Muscle of arm (tissue), 12 donors: ENCODE results near the gene PCNX2. TPM values are rescaled to one million over a fixed set of nuclear protein-coding genes. Genes with fewer than 3 reads are reported as not detected.

Experiments
- DNase-seq: peaks from one replicate; pipeline ENCODE4 v3.0.0-alpha.2; 2013
- polyA plus RNA-seq, 12 donors: library from polyadenylated mRNA; unstranded; fragments of 120-200 nt; gene quantifications; one replicate each; pipeline ENCODE4 v1.2.1, GENCODE V29; 2013; ENCODE audit not compliant: insufficient read length in 12 of 12

Gene PCNX2
- polyA plus RNA-seq, 12 donors: 1.5 to 17.6 (median 3.3) TPM; not detected in 1

- no peak for DNase-seq
Observed at GRCh38 chr1:232986527-232986922, 309.0 kb downstream of the PCNX2 start.

- DNase-seq: no peak
Observed at GRCh38 chr1:232985882-232986526, 309.5 kb downstream of the PCNX2 start.

GRCh38 chr1:232984577-232985425 lies 310.7 kb downstream of the PCNX2 start:
- no peak for DNase-seq

- no peak for DNase-seq
Observed at GRCh38 chr1:232983817-232984567, 311.5 kb downstream of the PCNX2 start.

DNA sequence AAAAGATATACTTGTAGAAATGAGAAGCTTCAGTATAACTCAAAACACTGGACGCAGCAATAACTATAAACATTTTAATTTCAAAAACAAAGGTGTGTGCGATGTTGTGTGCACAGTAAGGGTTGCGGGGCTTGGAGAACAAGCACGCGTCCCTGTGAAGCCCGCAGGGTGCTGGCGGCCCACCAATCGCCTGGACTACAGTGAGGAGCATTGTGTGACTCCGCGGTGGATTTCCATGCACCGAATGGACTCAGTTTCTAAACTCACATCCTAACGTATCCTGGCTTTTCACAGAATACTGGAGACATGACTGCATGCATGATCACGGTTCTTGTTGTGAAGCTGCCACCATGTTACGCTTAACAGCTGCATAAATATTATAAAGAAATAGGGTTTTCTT lies 312.1 kb downstream of the PCNX2 start:
- no peak for DNase-seq

GRCh38 chr1:232982238-232982944 lies 313.1 kb downstream of the PCNX2 start:
- DNase-seq: no peak

GRCh38 chr1:232980986-232981560 lies 314.5 kb downstream of the PCNX2 start:
- DNase-seq: no peak

DNA sequence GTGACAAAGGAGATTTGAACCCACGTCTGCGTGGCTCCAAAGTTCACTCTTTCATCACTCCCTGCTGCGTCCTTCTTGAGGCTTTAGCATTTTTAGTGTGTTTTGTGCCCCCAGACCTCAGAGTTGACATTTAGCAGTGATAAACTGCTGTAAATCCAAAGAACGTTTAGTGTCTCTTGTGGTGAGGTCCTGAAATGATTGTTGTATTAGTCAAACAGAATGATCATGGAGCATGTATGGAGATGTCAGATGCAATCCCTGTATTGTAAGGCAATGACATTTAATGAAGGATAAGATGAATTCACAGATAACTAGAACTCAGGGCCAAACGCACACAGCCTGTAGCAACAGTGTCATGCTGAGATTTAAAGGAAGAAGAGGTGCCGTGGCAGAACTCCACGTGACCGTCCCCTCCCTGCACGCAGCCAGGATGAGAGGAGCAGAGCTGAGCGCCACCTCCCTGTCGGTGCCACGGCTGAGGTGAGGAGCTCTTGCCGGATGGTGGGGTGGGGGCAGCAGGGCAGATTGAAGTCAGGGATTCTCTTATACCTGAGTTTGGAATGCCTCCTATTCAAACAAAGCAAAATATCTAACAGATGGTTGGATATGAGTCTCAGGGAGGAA lies 315.1 kb downstream of the PCNX2 start:
- no peak for DNase-seq

DNA sequence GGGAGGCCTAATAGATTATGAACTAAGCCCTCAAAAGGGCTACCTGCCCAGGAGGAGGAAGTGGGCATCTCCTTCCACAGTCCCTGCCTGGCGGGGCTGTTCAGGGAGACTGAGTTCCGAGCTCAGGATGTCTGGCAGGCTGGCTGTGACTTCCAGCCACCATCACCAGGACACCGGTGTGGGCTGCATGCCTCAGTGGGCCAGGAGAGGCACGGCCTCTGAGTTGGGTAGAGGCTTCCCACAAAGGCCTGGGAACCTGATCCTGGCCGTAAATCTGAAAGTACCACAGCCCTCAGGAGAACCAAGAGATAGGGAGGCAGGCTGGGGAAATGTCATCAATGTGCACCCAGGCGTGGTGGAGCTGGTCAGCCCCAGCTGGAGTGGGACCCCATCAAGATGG lies 316.0 kb downstream of the PCNX2 start:
- no peak for DNase-seq

DNA sequence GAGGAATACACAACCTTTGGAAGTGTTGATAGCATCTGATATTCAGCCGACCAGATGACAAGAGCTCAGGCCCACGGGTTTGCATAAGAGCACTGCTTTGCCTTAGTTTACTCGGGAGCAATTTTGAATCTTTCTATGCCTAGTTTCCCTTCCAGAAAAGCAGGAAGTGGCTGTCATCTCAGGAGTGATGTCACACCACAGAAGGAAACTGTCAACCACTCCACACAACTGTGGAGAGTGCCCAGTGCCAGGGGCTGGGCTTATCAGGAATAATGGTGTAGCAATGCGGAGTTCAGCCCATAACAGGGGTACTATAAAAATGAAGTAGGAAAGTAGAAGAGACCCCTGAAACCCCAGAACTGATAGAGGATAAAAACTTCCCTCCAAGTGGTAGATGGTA lies 316.7 kb downstream of the PCNX2 start:
- no peak for DNase-seq

DNA sequence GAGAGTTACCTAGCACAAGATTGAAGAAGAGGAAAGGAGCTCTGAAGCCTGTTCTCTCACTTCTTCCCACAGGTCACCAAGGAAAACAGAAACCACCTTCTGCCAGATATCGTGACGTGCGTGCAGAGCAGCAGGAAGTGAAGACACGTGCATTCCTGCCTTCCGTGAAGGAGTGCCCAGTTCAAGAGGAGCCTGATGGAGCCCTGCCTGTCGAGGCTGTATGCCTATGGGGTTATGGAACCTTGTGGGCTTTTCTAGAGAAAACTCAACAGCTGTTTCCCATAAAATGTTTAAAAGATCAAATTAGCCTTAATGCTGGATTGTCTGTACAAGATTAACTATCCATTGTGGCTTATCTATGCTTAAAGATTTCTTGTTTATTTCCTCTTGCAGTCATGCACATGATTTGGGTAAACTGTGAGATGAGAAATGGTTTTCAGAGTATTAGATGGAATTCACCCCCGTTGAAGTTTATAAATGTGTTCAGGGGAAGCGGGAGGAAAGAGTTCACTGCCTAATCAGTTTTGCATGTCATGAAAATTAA lies 317.4 kb downstream of the PCNX2 start:
- DNase-seq: no peak

- DNase-seq: no peak
Observed at GRCh38 chr1:232974971-232975370, 320.6 kb downstream of the PCNX2 start.

DNA sequence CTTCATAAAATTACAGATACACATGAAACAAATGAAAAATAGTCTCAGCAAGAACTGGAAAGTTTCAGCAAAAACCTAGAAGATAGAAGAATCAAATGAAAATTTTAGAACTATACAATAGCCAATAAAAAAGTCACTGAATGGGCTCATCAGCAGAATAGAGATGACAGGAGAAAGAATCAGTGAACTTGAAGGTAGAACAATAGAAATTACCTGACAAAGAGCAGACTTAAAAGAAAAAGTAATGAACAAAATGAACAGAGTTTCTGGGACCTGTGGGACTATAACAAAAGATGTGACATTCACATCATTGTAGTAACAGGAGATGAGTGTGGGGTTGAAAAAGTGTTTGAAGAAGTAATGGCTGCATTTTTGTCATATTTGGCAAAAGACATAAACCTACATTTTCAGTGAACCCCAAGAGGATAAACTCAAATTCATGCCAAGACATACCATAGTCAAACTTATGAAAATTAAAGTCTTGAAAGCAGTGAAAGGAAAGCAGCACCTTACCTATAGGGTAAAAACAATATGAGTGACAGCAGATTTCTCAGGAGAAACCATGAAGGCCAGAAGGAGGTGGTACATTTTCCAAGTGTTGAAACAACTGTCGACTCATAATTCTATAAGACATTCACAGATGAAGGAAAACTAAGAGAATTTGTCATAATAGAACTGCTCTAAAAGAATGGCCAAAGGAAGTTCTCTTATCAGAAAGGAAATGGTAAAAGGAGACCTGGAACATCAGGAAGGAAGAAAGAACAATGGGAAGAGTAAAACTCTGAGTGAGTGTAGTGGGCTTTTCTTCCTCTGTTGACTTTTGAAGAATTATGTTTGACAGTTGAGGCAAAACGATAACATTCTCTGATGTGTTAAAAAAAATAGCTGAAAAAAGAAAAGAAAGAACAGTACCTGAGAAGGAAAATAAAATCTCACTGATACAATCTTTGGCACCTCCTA lies 321.6 kb downstream of the PCNX2 start:
- DNase-seq: no peak

GRCh38 chr1:232970508-232970907 lies 325.0 kb downstream of the PCNX2 start:
- no peak for DNase-seq

DNA sequence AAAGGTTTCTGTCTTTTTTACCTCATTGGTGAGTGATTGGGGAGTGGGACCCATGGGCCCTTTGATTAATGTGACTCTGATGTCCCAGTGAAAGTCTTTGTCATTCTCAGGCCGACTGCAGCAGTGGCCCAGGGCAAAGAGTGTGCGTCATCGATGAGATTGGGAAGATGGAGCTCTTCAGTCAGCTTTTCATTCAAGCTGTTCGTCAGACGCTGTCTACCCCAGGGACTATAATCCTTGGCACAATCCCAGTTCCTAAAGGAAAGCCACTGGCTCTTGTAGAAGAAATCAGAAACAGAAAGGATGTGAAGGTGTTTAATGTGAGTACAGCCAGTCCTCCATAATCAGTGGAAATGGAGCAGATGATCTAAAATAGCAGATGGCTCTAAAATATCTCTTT lies 325.7 kb downstream of the PCNX2 start:
- DNase-seq: no peak

DNA sequence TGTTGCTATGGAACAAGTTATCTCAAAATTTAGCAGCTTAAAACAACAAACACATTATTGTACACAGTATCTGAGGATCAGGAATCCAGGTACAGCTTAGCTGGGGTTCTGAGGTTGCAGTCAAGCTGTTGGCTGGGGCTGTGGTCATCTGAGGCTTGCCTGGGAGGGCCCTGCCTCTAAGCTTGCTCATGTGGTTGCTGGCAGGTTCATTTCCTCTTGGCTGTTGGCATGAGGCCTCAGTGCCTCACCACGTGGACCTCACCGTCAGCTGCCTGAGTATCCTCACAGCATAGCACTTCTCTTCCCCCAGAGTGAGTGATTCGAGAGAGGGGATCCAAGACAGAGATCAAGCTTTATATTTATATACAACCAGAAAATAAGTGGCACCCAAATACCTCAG lies 326.6 kb downstream of the PCNX2 start:
- DNase-seq: no peak

DNA sequence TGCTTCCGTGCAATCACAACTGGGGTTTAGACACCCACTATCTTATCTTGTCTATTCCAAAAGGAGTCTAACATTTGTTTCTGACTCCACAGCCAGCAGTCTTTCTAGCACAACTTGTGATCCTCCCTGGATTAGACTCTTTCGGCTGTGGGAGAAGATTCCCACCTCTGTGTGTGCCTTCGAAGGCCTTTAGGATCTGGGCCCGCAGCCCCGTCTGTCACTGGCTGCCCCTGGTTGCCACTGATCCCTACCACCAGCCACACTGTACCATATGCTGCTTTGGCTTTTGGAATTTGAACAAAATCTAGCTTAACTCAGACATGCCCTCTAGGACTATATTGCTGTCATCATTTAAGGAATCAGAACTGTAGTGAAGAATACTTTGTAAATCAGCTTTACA lies 327.1 kb downstream of the PCNX2 start:
- DNase-seq: no peak

GRCh38 chr1:232966663-232967062 lies 328.9 kb downstream of the PCNX2 start:
- DNase-seq: no peak

DNA sequence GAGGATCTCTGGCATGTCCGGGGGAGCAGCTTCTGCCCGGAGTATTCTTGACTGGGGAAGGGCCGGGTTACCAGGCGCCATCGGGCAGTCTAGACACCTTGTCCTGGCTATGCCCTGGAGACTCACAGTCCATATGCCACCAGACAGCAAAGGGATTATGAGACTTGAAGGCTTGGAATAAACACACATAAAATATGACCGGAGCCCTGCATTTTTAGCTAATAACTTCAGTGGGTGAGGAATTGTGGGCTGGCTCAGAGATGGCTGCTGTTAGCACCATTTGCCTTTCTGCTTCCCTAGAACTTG lies 329.7 kb downstream of the PCNX2 start:
- DNase-seq: no peak
